Suprapubic skin (tissue), 4 donors: ENCODE data around the gene KRTAP19-4. TPM values are rescaled to one million over a fixed set of nuclear protein-coding genes. Genes with fewer than 3 reads are reported as not detected.
"Not testable (repeated sequence)": the region's sequence is repeated elsewhere in the genome, so short reads cannot be mapped to it uniquely, and the experiment has no call there.

Experiments used
- DNase-seq, 2 donors: peaks; one replicate each; pipeline ENCODE4 v3.0.0-alpha.2; 2019; ENCODE audit warnings: low spot score in 2 of 2
- H3K27ac ChIP-seq: fragments of 200-600 bp; sonication (generic); one replicate; pipeline ENCODE4 v1.5.1; 2019
- H3K27me3 ChIP-seq: fragments of 200-600 bp; sonication (generic); one replicate; pipeline ENCODE4 v1.5.1; 2019
- H3K36me3 ChIP-seq: fragments of 200-600 bp; sonication (generic); one replicate; pipeline ENCODE4 v1.5.1; 2019
- H3K4me1 ChIP-seq: fragments of 200-600 bp; sonication (generic); one replicate; pipeline ENCODE4 v1.5.1; 2019
- H3K4me3 ChIP-seq: fragments of 200-600 bp; sonication (generic); one replicate; pipeline ENCODE4 v1.5.1; 2019; ENCODE audit warnings: mild to moderate bottlenecking
- H3K9me3 ChIP-seq: fragments of 200-600 bp; sonication (generic); one replicate; pipeline ENCODE4 v1.5.1; 2019
- CTCF ChIP-seq, 2 donors: fragments of 200-600 bp in 1 of 2; fragments of 450-650 bp in 1 of 2; sonication (generic) in 1 of 2; IDR thresholded peaks; one replicate each; pipeline ENCODE4 v1.5.1; 2016 to 2019; ENCODE audit warnings: antibody characterized with exemption in 2 of 2, mild to moderate bottlenecking in 1 of 2, moderate library complexity in 1 of 2
- EP300 ChIP-seq: sonication (generic); formaldehyde crosslinking; IDR thresholded peaks from one replicate; pipeline ENCODE4 v1.6.1; 2017; ENCODE audit warnings: antibody characterized with exemption
- POLR2A ChIP-seq, 2 donors: fragments of 450-650 bp; IDR thresholded peaks; one replicate each; pipeline ENCODE4 v1.6.1; 2017; ENCODE audit warnings: antibody characterized with exemption in 2 of 2, mild to moderate bottlenecking in 2 of 2, moderate library complexity in 2 of 2
- POLR2AphosphoS5 ChIP-seq, 3 donors: sonication (generic); formaldehyde crosslinking; IDR thresholded peaks; one replicate each; pipeline ENCODE4 v1.6.1; 2017; ENCODE audit warnings: antibody characterized with exemption in 3 of 3
- WGBS: methylation state at CpG from one replicate; pipeline ENCODE4 v1.1.5; 2018; 5-methylcytosine and 5-hydroxymethylcytosine counted together
- total RNA-seq, 4 donors: library from RNA; depleted of rRNA; stranded (reverse); fragments of >200 nt; gene quantifications; one replicate each; pipeline ENCODE4 v1.1.0, GENCODE V29; 2016

KRTAP19-4 gene
- total RNA-seq = not detected

GRCh38 chr21:30497065-30497464 lies at the start of gene KRTAP19-4:
Gene KRTAP19-4 (minus strand): TSS chr21:30497165. CDS start chr21:30497110, 55 bp downstream.
- Histone ChIP-seq H3K36me3 (no peaks in the 10 kb centered on the region), H3K4me3 (no peak within 1 kb of the TSS), H3K27ac (no peak within 1 kb of the TSS), H3K4me1 (no peaks in the 10 kb centered on the region), H3K9me3 (no peaks in the 10 kb centered on the region), H3K27me3 (no peaks in the 10 kb centered on the region)
- TF ChIP-seq POLR2A (IDR thresholded peaks at IDR 0.05) = no peak
- DNase-seq = no peak
- 81% methylated on average over 4 of the region's 4 CpGs for WGBS

GRCh38 chr21:30541764-30542163 lies 44.8 kb upstream of the KRTAP19-4 start, which contains the start of gene KRTAP19-6:
Gene KRTAP19-6 (minus strand): TSS chr21:30541864. CDS start chr21:30541833, 31 bp downstream.
- TF ChIP-seq POLR2A (IDR thresholded peaks at IDR 0.05) (no peak), EP300 (no peak), CTCF (IDR thresholded peaks at IDR 0.05) (no peak), POLR2AphosphoS5 (IDR thresholded peaks at IDR 0.05) (no peak)
- H3K27ac ChIP-seq = no peak within 1 kb of the TSS
- 78% methylated on average over 1 of the region's 1 CpG for WGBS

GRCh38 chr21:30518876-30519275 lies 21.9 kb upstream of the KRTAP19-4 start:
- H3K27me3 ChIP-seq = no peaks in the 10 kb centered on the region
- H3K9me3 ChIP-seq = no peaks in the 10 kb centered on the region
- no peak overlapping the region for H3K27ac ChIP-seq
- H3K4me1 ChIP-seq = no peaks in the 10 kb centered on the region
- no peak for DNase-seq
- no peak for TF ChIP-seq EP300
- TF ChIP-seq POLR2AphosphoS5 (IDR thresholded peaks at IDR 0.05) = no peak
- TF ChIP-seq POLR2A (IDR thresholded peaks at IDR 0.05) = no peak
- TF ChIP-seq CTCF (IDR thresholded peaks at IDR 0.05) = no peak
- H3K36me3 ChIP-seq = no peaks in the 10 kb centered on the region
- no peak overlapping the region for H3K4me3 ChIP-seq
- WGBS = 63% methylated on average over 1 of the region's 1 CpG

More at GRCh38 chr21:30541764-30542163, 44.8 kb upstream of the KRTAP19-4 start, which contains the start of gene KRTAP19-6:
- no peaks in the 10 kb centered on the region for H3K9me3 ChIP-seq
- DNase-seq = no peak
- no peaks in the 10 kb centered on the region for H3K4me1 ChIP-seq
- no peaks in the 10 kb centered on the region for H3K36me3 ChIP-seq
- no peaks in the 10 kb centered on the region for H3K27me3 ChIP-seq
- no peak within 1 kb of the TSS for H3K4me3 ChIP-seq

GRCh38 chr21:30515681-30516080 lies 18.7 kb upstream of the KRTAP19-4 start:
- H3K27ac ChIP-seq = no peak overlapping the region
- WGBS = 93% methylated on average over 1 of the region's 1 CpG

GRCh38 chr21:30505621-30506205 lies 8.7 kb upstream of the KRTAP19-4 start:
- not testable (repeated sequence) for H3K27me3 ChIP-seq, DNase-seq, H3K27ac ChIP-seq, H3K4me3 ChIP-seq, H3K9me3 ChIP-seq, H3K36me3 ChIP-seq, H3K4me1 ChIP-seq
- 28% methylated on average over 4 of the region's 4 CpGs for WGBS
- peak in 1 of 2 donors; percentile 10 for TF ChIP-seq CTCF (IDR thresholded peaks at IDR 0.05)

More at GRCh38 chr21:30515681-30516080, 18.7 kb upstream of the KRTAP19-4 start:
- no peak for DNase-seq
- H3K4me1 ChIP-seq = no peaks in the 10 kb centered on the region
- no peaks in the 10 kb centered on the region for H3K36me3 ChIP-seq
- no peaks in the 10 kb centered on the region for H3K9me3 ChIP-seq
- H3K4me3 ChIP-seq = no peak overlapping the region
- no peak for TF ChIP-seq CTCF (IDR thresholded peaks at IDR 0.05)
- no peak for TF ChIP-seq POLR2AphosphoS5 (IDR thresholded peaks at IDR 0.05)
- no peak for TF ChIP-seq EP300
- no peak for TF ChIP-seq POLR2A (IDR thresholded peaks at IDR 0.05)
- no peaks in the 10 kb centered on the region for H3K27me3 ChIP-seq

- 73% methylated on average over 6 of the region's 6 CpGs for WGBS
- H3K27ac ChIP-seq = no peak within 1 kb of the TSS
- H3K9me3 ChIP-seq = no peaks in the 10 kb centered on the region
- H3K36me3 ChIP-seq = no peaks in the 10 kb centered on the region
- TF ChIP-seq EP300 = no peak
- H3K27me3 ChIP-seq = no peaks in the 10 kb centered on the region
- no peaks in the 10 kb centered on the region for H3K4me1 ChIP-seq
- no peak for DNase-seq
- H3K4me3 ChIP-seq = no peak within 1 kb of the TSS
Measured at GRCh38 chr21:30502041-30502440, 5.1 kb upstream of the KRTAP19-4 start, which contains the start of gene KRTAP19-5. Gene KRTAP19-5 (minus strand): TSS chr21:30502141. CDS start chr21:30502090, 51 bp downstream.
